Endometrial microvascular endothelial cells (primary cell): ENCODE results near the gene PHAF1. TPM values are rescaled to one million over a fixed set of nuclear protein-coding genes. Genes with fewer than 3 reads are reported as not detected.

Experiments used
- in situ Hi-C: cut with HindIII; loops from 2 replicates; pipeline ENCODE4 v1.10.0; 2017; ENCODE audit warnings: low sequenced_read_pairs, low pct_unique_long_range_greater_than_20kb; ENCODE audit errors: inconsistent ontology term
- total RNA-seq: library from RNA; depleted of rRNA; stranded (reverse); fragments of >200 nt; gene quantifications from one replicate; pipeline ENCODE4 v1.2.3, GENCODE V29; 2015; ENCODE audit errors: inconsistent ontology term

PHAF1 gene
- total RNA-seq, 1 donor from 2014 or later: 21.8 TPM

- in situ Hi-C loops: loop anchor here (25.0 kb wide), 1 partner anchor 150 kb away; the partner anchor contains the start of gene PLEKHG4
These were observed 27.9 kb downstream of the PHAF1 start for GRCh38 chr16:67137605-67138004.

- in situ Hi-C loops: loop anchor here (25.0 kb wide), 1 partner anchor 146 kb away; the partner anchor contains the start of gene PLEKHG4
These were observed 31.6 kb downstream of the PHAF1 start for GRCh38 chr16:67141391-67141790.

GRCh38 chr16:67142342-67142741 is 32.6 kb downstream of the PHAF1 start:
- in situ Hi-C loops: loop anchor here (25.0 kb wide), 1 partner anchor 145 kb away; the partner anchor contains the start of gene PLEKHG4

GRCh38 chr16:67144943-67145342 is 35.2 kb downstream of the PHAF1 start:
- in situ Hi-C loops: loop anchor here (25.0 kb wide), 1 partner anchor 142 kb away; the partner anchor contains the start of gene PLEKHG4

DNA sequence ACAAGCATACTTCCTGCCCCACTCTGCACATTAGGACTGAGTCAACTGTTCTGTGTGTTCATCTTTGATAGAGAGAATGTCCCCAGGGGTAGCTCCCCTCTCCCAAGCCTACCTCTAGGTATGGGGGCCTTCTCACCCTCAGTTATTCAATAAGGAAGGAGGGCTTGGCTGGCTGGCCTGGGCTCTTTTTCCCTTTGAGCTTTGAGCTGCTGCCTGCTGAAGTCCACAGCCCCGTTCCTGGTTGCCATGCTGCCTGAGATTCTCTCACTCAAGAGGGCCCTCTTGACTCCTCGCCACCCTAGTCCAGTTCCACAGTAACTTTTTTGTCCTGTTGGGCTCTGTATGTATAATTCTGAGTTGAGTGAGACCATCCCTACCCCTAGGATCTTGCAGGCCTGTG is 36.0 kb downstream of the PHAF1 start:
- in situ Hi-C loops: loop anchor here (25.0 kb wide), 1 partner anchor 142 kb away; the partner anchor contains the start of gene PLEKHG4

- in situ Hi-C loops: loop anchor here (25.0 kb wide), 1 partner anchor 141 kb away; the partner anchor contains the start of gene PLEKHG4
These were observed 37.0 kb downstream of the PHAF1 start for GRCh38 chr16:67146523-67147357.

DNA sequence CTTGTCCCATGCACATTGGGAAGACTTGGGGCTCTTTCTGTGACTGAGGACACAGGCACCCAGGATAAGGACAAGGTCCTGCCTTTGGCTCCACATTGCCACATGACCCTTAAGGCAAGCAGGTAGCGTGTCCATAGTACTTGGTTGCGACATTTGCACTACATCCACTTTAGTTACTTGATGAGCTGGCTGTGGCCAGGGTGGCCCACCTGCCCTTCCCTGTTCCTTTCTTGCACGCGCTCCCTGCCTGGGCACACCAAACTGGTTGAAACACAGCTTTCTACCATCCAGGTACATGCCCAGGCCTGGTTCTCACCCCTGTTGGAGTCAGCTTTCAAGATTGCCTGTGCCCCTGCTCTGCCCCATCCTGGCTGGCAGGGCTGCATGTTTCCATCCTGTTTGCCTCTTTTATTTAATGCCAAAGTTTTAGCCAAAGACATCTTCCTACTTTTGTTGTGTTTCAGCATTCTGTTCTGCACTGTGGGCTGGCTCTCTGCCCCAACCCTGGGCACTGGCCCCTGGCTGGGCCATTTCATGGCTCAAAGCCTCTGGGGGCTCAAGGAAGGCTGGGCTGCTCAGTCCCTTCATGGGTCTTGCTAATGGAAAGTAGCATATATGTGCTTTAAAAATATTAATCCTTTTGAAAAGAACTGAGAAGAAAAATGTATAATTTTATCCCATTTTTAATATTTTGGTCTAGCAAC is 37.8 kb downstream of the PHAF1 start:
- in situ Hi-C loops: loop anchor here (25.0 kb wide), 1 partner anchor 140 kb away; the partner anchor contains the start of gene PLEKHG4

GRCh38 chr16:67148221-67148620 is 38.5 kb downstream of the PHAF1 start:
- in situ Hi-C loops: loop anchor here (25.0 kb wide), 1 partner anchor 139 kb away; the partner anchor contains the start of gene PLEKHG4

DNA sequence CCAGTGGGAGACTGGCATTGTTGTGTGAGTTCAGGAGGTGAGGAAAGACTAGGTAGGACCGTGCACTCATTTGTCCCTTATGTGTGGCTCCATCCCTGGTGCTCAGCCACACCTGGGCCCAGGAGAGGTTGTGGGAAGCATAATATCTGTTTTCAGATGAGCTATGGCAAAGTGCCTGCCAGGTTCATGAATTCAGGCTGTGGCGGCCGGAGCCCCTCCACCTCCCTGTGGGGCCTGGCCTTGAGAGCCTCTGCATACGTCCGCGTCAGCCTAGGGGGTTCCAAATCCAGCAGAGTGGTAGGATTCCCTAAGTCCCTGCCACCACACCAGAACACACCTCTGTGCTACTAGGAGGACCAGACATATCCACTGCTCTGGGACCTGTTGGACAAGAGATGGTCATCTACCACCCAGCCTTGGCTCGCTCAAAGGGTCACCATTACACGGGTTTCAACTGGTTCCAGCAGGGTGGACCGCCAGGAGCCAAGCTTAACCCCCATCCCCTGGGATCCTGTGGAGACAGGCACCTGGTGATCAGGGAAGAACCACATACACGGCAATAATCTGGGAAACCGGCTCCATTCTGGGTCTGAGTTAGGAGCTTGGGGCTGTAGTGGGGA is 39.0 kb downstream of the PHAF1 start:
- in situ Hi-C loops: loop anchor here (25.0 kb wide), 1 partner anchor 139 kb away; the partner anchor contains the start of gene PLEKHG4

GRCh38 chr16:67149276-67150046 is 39.7 kb downstream of the PHAF1 start:
- in situ Hi-C loops: loop anchor here (25.0 kb wide), 1 partner anchor 138 kb away; the partner anchor contains the start of gene PLEKHG4

DNA sequence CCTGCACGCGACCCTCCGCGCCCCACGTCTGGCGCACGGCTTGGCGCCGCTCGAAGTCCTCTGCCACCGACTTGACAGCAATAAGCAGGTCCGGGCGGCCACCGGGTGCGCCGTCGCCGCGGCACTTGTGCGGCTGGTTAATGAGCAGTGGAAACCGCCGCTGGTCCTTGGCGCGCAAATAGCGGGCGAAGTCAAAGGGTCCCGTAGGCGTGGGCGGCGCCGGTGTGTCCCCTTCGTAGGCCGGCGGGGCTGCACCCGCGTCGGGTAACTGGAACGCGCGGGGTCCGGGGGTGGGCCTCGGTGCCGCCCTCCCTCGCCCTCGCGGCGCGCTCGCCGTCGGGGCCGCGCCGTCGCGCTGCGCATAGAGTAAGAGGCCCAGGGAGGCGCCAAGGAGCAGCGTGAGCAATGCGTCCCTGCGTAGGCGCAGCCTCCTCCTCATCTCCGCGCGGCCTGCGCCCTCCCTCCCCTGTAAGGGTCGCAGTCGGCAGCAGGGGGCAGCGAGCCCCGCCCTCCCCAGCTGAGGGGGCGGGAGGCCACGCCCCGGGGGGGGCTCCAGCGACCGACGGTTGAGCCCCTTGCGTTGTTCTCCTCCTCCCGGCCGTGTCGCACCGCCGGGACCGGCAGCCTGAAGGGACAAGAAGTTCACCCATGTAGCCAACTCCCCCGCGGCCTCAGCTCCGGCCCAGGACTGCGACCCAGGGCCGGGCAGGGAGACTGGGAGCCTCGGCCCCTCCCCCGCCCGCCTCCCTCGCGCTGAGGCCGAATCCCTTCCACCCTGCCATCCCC is 40.5 kb downstream of the PHAF1 start:
- in situ Hi-C loops: no loop called here

DNA sequence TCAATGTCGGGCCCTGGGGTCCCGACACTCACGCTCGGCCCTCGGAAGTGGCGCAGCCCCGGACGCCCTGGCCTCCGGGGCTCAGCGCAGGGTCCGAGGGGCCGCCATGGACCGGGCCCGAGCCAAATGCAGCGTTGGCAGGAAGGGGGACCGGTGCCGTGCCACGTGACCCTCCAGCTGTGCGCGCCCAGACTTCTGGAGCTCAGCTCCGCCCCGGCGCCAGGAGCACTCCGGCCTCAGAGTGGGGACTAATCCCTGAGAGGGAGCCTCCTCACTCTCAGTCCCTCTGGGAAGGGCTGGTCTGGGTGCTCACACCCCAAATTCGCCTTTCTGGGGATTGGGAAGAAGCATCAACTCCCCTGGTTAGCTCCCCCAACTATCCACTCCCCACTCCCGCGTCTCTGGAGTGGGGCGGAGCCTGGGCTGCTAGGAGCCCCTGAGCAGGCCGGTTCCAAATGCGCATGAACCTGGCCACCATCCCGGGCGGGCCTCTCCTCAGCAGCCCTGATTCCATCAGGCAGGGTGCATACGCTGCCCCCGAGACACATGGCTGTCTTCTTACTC is 41.2 kb downstream of the PHAF1 start, which contains the start of gene B3GNT9:
Gene B3GNT9, minus strand, starts transcription at position 166 of the 564 bp plus-strand sequence. CDS start 513 bp downstream, outside the sequence.
- in situ Hi-C loops: no loop called here

- in situ Hi-C loops: no loop called here
These were observed 41.8 kb downstream of the PHAF1 start for GRCh38 chr16:67151431-67152097.

- in situ Hi-C loops: no loop called here
These were observed 45.0 kb downstream of the PHAF1 start for GRCh38 chr16:67154578-67155294.

GRCh38 chr16:67155295-67156142 is 45.8 kb downstream of the PHAF1 start:
- in situ Hi-C loops: no loop called here
